Left ventricle myocardium inferior (tissue), 1 donor: ENCODE data around the gene CABS1. TPM values are rescaled to one million over a fixed set of nuclear protein-coding genes. Genes with fewer than 3 reads are reported as not detected.

Source experiments
- DNase-seq: peaks from one replicate; pipeline ENCODE4 v3.0.0-alpha.2; 2020
- H3K27ac ChIP-seq: fragments of 200-600 bp; replicated peaks from 2 replicates; pipeline ENCODE4 v1.8.0; 2021
- H3K27me3 ChIP-seq: fragments of 200-600 bp; 2 replicates; pipeline ENCODE4 v1.8.0; 2021; ENCODE audit warnings: low read depth
- H3K36me3 ChIP-seq: fragments of 200-600 bp; 2 replicates; pipeline ENCODE4 v1.8.0; 2021
- H3K4me1 ChIP-seq: fragments of 200-600 bp; 2 replicates; pipeline ENCODE4 v1.8.0; 2021
- H3K4me3 ChIP-seq: fragments of 200-600 bp; 2 replicates; pipeline ENCODE4 v1.8.0; 2021; ENCODE audit warnings: mild to moderate bottlenecking, moderate library complexity
- H3K9me3 ChIP-seq: fragments of 200-600 bp; replicated peaks from 2 replicates; pipeline ENCODE4 v1.8.0; 2021
- intact Hi-C: fragments of 100-400 bp; cut with micrococcal nuclease; formaldehyde crosslinking; loops from one replicate; pipeline ENCODE4 v1.11.0; 2022
- total RNA-seq: library from RNA; stranded (reverse); fragmentation: NEBNext Ultra II Directional; extraction: Animal tissue kit (Norgen Biotek cat#: 25700); gene quantifications from one replicate; pipeline ENCODE4 v1.2.1, GENCODE V29; 2021
- TF ChIP-seq, protein P1 (sequence below): fragments of 200-600 bp; IDR thresholded peaks from 2 replicates; pipeline ENCODE4 v1.8.0; 2021; ENCODE audit warnings: antibody characterized with exemption, mild to moderate bottlenecking, borderline replicate concordance
- donor health status: DM: no; HTN: yes; CAD: no; lungs with severe emphysema.

The CABS1 gene
- total RNA-seq, 1 donor from 2014 or later = not detected

DNA sequence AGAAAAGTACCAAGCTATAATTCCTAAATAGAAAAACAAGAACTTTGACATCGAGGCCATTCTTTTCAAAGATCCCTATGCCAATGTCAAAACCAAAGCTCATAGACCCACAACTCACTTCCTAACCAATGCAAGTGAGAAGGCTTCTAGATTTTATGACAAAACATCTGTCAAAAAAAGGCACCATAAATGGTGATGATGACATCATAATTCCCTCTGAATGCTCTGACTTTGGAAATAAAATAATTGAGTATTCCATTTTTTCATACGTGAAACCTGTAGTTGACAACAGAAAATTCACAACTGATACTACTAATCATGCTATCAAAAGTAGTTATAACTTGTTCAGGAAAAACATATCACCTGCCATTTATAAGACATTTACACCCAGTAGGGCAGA lies 8.7 kb upstream of the CABS1 start:
- intact Hi-C loops = no loop called here
- TF ChIP-seq, protein P1, sequence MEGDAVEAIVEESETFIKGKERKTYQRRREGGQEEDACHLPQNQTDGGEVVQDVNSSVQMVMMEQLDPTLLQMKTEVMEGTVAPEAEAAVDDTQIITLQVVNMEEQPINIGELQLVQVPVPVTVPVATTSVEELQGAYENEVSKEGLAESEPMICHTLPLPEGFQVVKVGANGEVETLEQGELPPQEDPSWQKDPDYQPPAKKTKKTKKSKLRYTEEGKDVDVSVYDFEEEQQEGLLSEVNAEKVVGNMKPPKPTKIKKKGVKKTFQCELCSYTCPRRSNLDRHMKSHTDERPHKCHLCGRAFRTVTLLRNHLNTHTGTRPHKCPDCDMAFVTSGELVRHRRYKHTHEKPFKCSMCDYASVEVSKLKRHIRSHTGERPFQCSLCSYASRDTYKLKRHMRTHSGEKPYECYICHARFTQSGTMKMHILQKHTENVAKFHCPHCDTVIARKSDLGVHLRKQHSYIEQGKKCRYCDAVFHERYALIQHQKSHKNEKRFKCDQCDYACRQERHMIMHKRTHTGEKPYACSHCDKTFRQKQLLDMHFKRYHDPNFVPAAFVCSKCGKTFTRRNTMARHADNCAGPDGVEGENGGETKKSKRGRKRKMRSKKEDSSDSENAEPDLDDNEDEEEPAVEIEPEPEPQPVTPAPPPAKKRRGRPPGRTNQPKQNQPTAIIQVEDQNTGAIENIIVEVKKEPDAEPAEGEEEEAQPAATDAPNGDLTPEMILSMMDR = no peak
- no peak overlapping the region for H3K4me3 ChIP-seq
- H3K36me3 ChIP-seq = no peaks in the 10 kb centered on the region
- no peaks in the 10 kb centered on the region for H3K9me3 ChIP-seq
- H3K27ac ChIP-seq = no peak overlapping the region
- no peak for DNase-seq
- no peaks in the 10 kb centered on the region for H3K4me1 ChIP-seq
- H3K27me3 ChIP-seq = no peaks in the 10 kb centered on the region

DNA sequence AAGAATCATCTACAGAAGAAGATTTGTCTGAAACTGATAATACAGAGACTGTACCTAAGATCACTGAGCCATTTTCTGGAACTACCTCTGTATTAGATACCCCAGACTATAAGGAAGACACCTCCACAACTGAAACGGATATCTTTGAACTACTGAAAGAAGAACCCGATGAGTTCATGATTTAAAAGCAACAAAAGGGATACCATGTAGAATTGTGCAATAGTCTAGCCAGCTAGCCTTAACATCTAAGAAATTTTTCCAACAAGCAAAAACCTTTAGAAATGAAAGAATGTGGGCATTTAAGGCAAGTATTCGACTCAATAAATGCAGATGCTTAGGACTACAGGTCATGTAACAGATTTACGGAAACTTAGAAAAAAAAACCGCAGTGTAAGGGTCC lies 1.3 kb downstream of the CABS1 start:
- H3K36me3 ChIP-seq = no peaks in the 10 kb centered on the region
- no peak overlapping the region for H3K27ac ChIP-seq
- peaks cover 8% of the 10 kb centered on the region for H3K9me3 ChIP-seq
- TF ChIP-seq, protein P1 = no peak
- intact Hi-C loops = no loop called here
- H3K27me3 ChIP-seq = no peaks in the 10 kb centered on the region
- no peaks in the 10 kb centered on the region for H3K4me1 ChIP-seq
- no peak overlapping the region for H3K4me3 ChIP-seq
- no peak for DNase-seq

DNA sequence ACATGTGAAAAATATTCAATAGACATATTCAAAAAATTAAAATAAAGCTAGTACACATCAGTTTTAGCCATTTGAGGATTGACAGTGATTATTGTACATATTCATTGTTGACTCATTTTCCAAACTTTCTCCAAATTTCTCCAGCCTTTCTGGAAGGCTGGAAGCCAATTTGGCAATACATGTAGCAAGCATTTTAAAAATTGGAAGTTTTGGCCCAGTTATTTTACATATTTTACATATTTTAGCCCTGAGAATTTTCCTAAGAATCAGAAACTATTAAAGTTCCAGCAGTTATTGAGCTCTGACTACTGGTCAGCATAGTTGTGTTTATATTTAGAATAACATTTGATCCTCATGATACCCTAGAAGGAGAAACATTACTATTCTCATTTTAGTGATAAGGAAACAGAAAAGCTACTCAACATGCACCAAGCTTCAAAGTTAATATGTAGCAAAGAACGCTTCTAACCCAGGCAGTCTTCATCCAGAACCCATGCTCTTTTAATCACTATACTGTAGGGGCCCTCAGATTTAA lies 3.2 kb downstream of the CABS1 start:
- no peaks in the 10 kb centered on the region for H3K27me3 ChIP-seq
- TF ChIP-seq, protein P1 = no peak
- intact Hi-C loops = no loop called here
- H3K9me3 ChIP-seq = peaks cover 8% of the 10 kb centered on the region
- H3K36me3 ChIP-seq = no peaks in the 10 kb centered on the region
- H3K4me3 ChIP-seq = no peak overlapping the region
- no peak overlapping the region for H3K27ac ChIP-seq
- no peaks in the 10 kb centered on the region for H3K4me1 ChIP-seq
- no peak for DNase-seq

DNA sequence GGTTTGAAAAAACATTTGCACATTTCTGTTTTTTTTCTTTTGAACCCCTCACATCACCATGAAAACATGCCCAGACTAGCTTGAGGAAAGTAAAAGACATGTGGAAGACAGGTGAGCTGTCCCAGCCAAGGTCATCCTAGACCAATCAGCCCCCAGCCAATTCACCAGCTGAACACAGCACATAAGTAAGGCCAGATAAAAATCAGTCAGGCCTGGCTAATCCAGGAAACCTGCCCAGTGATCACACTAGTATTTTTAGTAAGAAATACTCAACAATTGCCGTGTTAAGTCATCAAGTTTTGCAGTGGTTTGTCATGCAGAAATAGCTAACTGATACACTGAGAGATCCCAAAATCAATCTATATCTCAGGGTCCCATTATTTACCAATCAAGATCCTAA lies 21.4 kb downstream of the CABS1 start:
- intact Hi-C loops = no loop called here
- Histone ChIP-seq H3K4me3 (no peak overlapping the region), H3K9me3 (peaks cover 3% of the 10 kb centered on the region), H3K27me3 (no peaks in the 10 kb centered on the region), H3K4me1 (no peaks in the 10 kb centered on the region), H3K27ac (no peak overlapping the region), H3K36me3 (no peaks in the 10 kb centered on the region)
- DNase-seq = no peak
- TF ChIP-seq, protein P1 = no peak

DNA sequence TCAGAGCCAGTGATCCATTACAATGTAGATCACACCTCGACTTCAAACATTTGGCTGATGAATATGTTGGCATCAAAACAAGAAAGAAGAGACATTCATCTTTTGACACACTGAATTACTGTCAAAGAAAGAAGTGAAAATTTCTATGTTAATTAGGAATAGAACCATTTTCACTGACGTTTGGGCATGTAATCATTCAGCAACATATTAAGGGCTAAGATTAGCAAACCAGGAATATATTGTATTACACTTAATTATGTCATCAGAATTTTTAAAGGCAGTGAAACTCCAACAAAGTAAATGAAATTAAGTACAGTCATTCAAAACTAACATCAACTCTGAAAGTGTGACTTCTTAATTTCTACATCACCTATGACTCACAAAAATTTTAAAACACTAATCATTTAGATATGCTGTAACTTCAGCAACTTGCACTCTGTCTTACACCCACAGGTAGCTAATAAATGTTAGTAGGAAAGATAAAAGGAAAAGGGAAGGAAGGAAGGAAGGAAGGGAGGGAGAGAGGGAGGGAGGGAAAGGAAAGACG lies 24.4 kb downstream of the CABS1 start:
- DNase-seq = no peak
- no peaks in the 10 kb centered on the region for H3K27me3 ChIP-seq
- H3K4me1 ChIP-seq = no peaks in the 10 kb centered on the region
- TF ChIP-seq, protein P1 = no peak
- no peaks in the 10 kb centered on the region for H3K36me3 ChIP-seq
- H3K9me3 ChIP-seq = peaks cover 3% of the 10 kb centered on the region
- intact Hi-C loops = no loop called here
- H3K4me3 ChIP-seq = no peak overlapping the region
- H3K27ac ChIP-seq = no peak overlapping the region
